HG03378 (cell line): ENCODE measurements around the gene SLC36A2.

ENCODE experiments used
- ATAC-seq: cut with Tn5 transposase; IDR thresholded peaks from one replicate; pipeline ENCODE4 v1.9.1; 2021; ENCODE audit warnings: mild to moderate bottlenecking, moderate library complexity; ENCODE audit not compliant: unreplicated experiment

SLC36A2 gene

DNA sequence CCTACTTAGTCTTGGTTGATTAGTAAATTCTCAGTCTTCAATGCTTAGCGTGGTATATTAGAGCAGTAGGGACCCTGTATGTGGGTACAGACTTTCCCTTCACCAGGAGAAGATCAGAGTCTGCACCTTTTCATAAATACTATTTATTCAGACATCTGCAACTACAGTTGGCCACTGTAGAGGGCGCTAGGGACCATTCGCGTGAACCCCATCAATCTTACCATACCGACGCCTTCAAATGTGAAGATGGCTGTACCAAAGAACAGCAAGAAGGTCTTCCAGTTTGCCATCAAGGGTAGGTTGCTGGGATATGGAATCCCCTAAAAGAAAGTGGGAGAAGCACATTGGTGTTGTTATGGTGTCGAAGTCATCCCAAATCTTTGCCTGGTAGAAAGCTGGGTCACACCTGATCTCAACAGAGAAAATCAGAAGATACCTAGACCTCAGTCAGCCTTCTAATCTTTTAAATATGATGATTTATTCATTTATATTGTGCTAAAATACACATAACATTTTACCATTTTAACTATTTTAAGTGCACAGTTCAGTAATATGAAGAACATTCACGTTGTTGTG, 62.9 kb downstream of the SLC36A2 start:
- ATAC-seq, result no peak

DNA sequence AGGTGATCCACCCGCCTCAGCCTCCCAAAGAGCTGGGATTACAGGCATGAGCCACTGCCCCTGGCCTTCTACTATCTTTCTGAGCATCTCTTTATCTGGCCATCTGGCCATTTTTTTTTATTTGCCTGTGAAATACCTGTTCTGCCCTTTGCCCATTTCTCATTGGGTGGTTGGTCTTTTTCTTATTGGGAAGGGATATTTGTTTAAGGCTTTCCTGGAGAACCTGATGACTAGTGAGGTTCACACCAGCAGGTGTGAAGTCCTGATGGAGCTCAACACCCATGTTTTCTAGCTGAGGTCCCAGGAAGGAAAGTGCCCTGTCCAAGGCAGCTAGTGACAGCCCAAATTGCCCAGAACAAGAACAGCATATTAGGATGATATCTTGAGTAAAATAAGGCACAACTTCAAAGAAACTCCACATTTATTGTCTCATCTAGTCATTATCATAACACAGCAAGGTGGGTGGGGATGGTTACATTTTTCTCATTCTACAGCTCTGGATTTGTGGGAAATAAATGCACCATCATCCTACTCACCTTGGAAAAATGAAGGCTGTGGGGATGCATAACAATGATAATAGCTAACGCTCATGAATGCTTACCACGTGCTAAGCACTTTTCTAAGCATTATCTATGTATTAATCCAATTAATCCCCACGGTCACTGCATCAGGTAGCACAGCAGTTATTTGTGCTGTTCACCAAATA, 64.1 kb downstream of the SLC36A2 start:
- no peak for ATAC-seq

DNA sequence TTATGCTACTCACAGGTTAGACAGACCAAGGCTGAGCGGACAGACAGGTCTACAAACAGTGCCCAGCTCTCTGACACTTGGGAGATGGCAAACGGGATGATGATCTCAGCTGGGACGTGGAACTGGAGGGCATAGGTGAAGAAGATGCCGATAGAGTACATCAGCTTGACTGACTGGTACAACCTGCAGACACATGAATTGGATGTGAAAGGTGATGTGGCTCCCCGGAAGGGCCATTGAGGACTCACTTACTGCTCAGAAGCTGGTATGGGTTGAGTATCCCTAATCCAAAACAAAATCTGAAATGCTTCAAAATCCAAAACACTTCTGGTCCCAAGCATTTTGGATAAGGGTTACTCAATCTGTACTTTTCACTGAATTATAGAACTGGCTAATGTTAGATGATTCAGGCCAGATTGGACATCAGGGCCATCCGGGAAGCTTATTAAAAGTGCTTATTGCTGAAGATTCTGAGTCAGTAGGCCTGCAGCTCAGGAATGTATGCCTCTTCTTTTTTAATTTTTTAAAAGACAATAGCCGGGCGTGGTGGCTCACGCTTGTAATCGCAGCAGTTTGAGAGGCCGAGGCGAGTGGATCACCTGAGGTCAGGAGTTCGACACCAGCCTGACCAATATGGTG, 66.2 kb downstream of the SLC36A2 start:
- no peak for ATAC-seq

DNA sequence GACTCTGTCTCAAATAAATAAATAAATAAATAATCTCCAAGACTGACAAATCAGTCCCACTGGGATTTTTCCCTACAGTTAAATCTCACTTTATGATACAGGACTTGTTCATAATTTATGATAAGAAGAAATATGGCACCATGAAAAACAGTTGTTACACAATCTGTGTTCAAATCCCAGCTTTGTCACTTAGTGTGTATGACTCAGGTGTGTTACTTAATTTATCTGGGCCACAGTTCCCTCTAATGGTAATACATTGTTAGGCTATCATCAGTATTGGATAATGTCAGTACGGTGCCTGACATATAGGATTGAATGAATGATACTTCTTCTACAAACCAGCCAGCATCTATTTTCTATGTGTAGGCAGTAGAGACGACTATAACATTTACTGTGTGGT, 66.9 kb downstream of the SLC36A2 start:
- no peak for ATAC-seq

DNA sequence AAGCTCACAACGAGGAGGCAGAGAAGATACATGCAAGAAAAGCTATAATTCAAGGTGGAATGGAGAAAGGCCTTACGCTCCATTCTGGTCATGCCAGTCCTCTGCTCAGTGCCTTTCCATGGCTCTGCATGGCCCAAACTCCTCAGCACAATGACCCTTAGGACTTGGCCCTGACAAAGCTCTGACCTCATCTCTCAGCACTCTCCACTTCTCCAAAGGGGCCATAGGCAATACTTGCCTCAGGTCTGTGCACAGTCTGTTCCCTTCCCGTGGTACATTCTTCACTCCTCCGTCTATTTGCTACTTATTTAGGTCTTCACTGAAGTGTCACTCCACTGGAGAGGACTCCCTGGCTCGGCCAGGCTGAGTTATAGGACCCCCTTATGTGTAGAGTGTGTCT, 68.5 kb downstream of the SLC36A2 start:
- no peak for ATAC-seq

DNA sequence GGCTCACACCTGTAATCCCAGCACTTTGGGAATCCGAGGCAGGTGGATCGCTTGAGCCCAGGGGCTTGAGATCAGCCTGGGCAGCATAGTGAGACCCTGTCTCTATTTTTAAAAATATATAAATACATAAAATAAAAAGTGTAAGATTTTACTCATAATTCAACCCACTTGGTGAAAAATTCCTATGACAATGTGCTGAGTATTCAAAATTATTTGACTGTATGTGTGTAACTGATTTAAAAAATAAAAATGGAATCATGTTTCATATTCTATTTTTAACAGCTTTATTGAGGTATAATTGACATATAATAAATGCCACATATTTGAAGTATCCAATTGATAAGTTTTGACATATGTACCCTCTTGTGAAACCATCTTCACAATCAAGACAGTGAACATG, 71.6 kb downstream of the SLC36A2 start:
- ATAC-seq, result no peak

DNA sequence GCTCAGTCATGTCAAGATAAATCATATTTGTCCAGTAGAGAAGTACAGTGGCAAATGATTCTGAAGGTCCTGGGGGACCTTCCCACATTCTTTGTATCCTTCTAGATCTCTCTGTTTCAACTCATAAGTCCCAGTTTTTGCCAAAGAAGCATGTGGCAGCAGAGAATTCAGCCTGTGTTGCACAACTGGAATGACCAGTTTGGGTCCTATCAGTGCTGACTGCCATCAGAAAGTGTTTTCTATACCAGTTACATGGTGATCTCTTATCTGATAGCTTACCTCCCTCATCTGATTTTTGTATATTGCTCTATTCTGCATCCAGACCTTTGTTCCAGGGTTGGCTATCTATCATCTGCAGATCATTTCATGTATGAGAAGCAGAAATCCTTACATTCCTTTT, 72.7 kb downstream of the SLC36A2 start:
- ATAC-seq, result no peak

DNA sequence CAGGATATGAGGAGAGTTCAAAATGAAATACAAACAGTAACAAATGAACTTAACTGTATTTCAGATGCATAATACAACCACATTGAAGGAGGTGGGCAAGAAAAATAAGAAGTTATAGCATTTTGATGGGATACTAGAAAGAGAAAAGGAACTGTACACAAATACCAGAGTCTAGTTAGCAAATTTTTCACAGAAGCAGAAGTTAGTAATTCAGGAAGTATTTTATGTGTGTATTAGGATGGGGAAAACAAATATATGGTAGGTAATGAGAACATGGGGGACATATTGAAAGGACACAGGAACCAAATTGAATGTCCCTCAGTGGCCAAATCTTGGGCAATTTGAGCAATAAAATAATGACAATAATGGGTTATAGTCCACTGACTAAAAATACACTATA, 76.0 kb downstream of the SLC36A2 start:
- no peak for ATAC-seq

DNA sequence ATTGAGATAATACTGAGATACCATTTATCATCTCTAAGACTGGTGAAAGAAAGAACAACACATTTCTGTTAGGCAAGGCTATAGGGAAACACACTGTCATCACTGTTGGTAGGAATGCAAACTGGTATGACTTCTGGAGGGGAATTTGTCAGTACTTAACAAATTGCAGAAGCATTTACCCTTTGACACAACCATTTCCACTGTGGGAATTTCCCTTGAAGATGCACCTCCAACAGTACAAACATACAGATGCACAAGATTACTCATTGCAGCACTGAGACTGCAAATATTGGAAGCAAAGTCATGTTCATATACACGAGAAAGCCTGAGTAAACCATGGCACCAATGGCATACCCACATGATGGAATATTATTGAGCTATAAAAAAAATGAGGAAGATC, 76.8 kb downstream of the SLC36A2 start:
- peak; percentile 95 for ATAC-seq

DNA sequence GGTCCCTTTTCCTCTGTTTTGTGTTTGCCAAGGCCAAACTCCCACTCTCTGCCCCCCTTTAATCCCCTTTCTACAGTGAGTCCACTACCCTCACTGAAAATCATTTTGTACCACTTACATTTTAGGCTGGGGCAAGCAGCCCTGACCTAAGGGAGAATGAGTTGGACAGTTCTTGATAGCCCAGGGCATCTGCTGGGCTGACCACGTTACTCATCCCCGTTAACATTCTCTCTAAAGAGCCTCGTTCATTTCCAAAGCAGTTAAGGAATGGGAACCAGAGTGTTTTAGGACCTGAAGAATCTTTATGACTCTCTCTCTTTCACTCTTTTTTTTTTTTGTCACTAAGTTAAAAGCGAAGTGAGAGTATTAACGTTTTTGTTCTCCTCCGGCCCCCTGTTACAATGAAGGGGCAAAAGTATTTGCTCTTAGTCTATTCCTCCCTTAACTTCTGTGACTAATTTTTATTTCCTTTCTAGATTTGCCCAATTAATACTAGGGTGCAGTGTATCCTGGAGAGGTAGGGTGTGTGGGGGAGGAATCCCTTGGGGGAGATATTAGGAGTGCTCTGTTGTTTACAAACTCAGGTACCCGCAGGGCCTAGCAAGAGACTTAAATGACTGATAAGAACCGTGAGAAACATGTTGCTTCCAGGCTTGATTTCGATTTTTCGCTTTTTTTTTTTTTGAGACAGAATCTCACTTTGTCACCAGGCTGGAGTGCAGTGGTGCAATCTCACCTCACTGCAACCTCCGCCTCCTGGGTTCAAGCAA, 79.7 kb downstream of the SLC36A2 start:
- no peak for ATAC-seq
